ENCODE measurements around the gene SPOCK1.
A peak's percentile ranks its signal among the peaks of the same experiment; 100 is the strongest.

Gene SPOCK1

GRCh38 chr5:137086342-137086741, 412.8 kb downstream of the SPOCK1 start:
- no peaks in the 10 kb centered on the region for H3K9me3 ChIP-seq (ENCODE audit: severe bottlenecking)
- H3K27me3 ChIP-seq (ENCODE audit: insufficient read depth, poor library complexity, severe bottlenecking) = no peaks in the 10 kb centered on the region
- ATAC-seq (ENCODE audit: low read depth) (no peak), DNase-seq (ENCODE audit: low spot score) (no peak)
- no peak overlapping the region for H3K27ac ChIP-seq (ENCODE audit: poor library complexity, severe bottlenecking)
- H3K36me3 ChIP-seq (ENCODE audit: low read depth) = no peaks in the 10 kb centered on the region
- no peak overlapping the region for H3K4me3 ChIP-seq (ENCODE audit: severe bottlenecking)
- peaks cover 7% of the 10 kb centered on the region for H3K4me1 ChIP-seq (ENCODE audit: insufficient read depth, poor library complexity, severe bottlenecking)
- TF ChIP-seq CTCF (IDR thresholded peaks at IDR 0.05; ENCODE audit: poor library complexity, severe bottlenecking) = no peak

- Histone ChIP-seq H3K27ac (ENCODE audit: poor library complexity, severe bottlenecking) (no peak overlapping the region), H3K9me3 (ENCODE audit: severe bottlenecking) (no peaks in the 10 kb centered on the region), H3K4me1 (ENCODE audit: insufficient read depth, poor library complexity, severe bottlenecking) (peaks cover 1% of the 10 kb centered on the region), H3K4me3 (ENCODE audit: severe bottlenecking) (no peak overlapping the region), H3K27me3 (ENCODE audit: insufficient read depth, poor library complexity, severe bottlenecking) (no peaks in the 10 kb centered on the region), H3K36me3 (ENCODE audit: low read depth) (no peaks in the 10 kb centered on the region)
- ATAC-seq (ENCODE audit: low read depth) = no peak
- TF ChIP-seq CTCF (IDR thresholded peaks at IDR 0.05; ENCODE audit: poor library complexity, severe bottlenecking) = no peak
- DNase-seq (ENCODE audit: low spot score) = no peak
Measured at GRCh38 chr5:137085206-137085605, 413.9 kb downstream of the SPOCK1 start.

- DNase-seq (ENCODE audit: low spot score) (no peak), ATAC-seq (ENCODE audit: low read depth) (no peak; the same call in 2 of the 3 replicates)
- Histone ChIP-seq H3K4me1 (ENCODE audit: insufficient read depth, poor library complexity, severe bottlenecking) (no peaks in the 10 kb centered on the region), H3K27ac (ENCODE audit: poor library complexity, severe bottlenecking) (no peak overlapping the region), H3K36me3 (ENCODE audit: low read depth) (no peaks in the 10 kb centered on the region), H3K4me3 (ENCODE audit: severe bottlenecking) (no peak overlapping the region), H3K27me3 (ENCODE audit: insufficient read depth, poor library complexity, severe bottlenecking) (no peaks in the 10 kb centered on the region), H3K9me3 (ENCODE audit: severe bottlenecking) (no peaks in the 10 kb centered on the region)
- TF ChIP-seq CTCF (IDR thresholded peaks at IDR 0.05; ENCODE audit: poor library complexity, severe bottlenecking) = no peak
Measured at GRCh38 chr5:137084016-137084415, 415.1 kb downstream of the SPOCK1 start.

GRCh38 chr5:137082951-137083350, 416.2 kb downstream of the SPOCK1 start:
- no peak overlapping the region for H3K27ac ChIP-seq (ENCODE audit: poor library complexity, severe bottlenecking)
- TF ChIP-seq CTCF (IDR thresholded peaks at IDR 0.05; ENCODE audit: poor library complexity, severe bottlenecking) = no peak
- no peaks in the 10 kb centered on the region for H3K27me3 ChIP-seq (ENCODE audit: insufficient read depth, poor library complexity, severe bottlenecking)
- H3K4me1 ChIP-seq (ENCODE audit: insufficient read depth, poor library complexity, severe bottlenecking) = peaks cover 4% of the 10 kb centered on the region
- H3K9me3 ChIP-seq (ENCODE audit: severe bottlenecking) = no peaks in the 10 kb centered on the region
- DNase-seq (ENCODE audit: low spot score) (no peak), ATAC-seq (ENCODE audit: low read depth) (no peak)
- H3K4me3 ChIP-seq (ENCODE audit: severe bottlenecking) = no peak overlapping the region
- no peaks in the 10 kb centered on the region for H3K36me3 ChIP-seq (ENCODE audit: low read depth)

- H3K9me3 ChIP-seq (ENCODE audit: severe bottlenecking) = no peaks in the 10 kb centered on the region
- H3K4me3 ChIP-seq (ENCODE audit: severe bottlenecking) = no peak overlapping the region
- no peak overlapping the region for H3K27ac ChIP-seq (ENCODE audit: poor library complexity, severe bottlenecking)
- no peak for TF ChIP-seq CTCF (IDR thresholded peaks at IDR 0.05; ENCODE audit: poor library complexity, severe bottlenecking)
- ATAC-seq (ENCODE audit: low read depth) = peak; percentile 92
- peaks cover 4% of the 10 kb centered on the region for H3K4me1 ChIP-seq (ENCODE audit: insufficient read depth, poor library complexity, severe bottlenecking)
- no peaks in the 10 kb centered on the region for H3K36me3 ChIP-seq (ENCODE audit: low read depth)
- H3K27me3 ChIP-seq (ENCODE audit: insufficient read depth, poor library complexity, severe bottlenecking) = no peaks in the 10 kb centered on the region
- peak; percentile 79 for DNase-seq (ENCODE audit: low spot score)
Measured at GRCh38 chr5:137078171-137078665, 420.9 kb downstream of the SPOCK1 start.
